ENCODE data around the gene SORCS2.
"Not testable (repeated sequence)": the region's sequence is repeated elsewhere in the genome, so short reads cannot be mapped to it uniquely, and the experiment has no call there.

Gene SORCS2

GRCh38 chr4:7569810-7570783 is 377.8 kb downstream of the SORCS2 start:
- DNase-seq (ENCODE audit: low spot score), result no peak
- no peak for FAIRE-seq

- DNase-seq (ENCODE audit: low spot score) (no peak), FAIRE-seq (no peak)
These were observed 378.7 kb downstream of the SORCS2 start for GRCh38 chr4:7571001-7571400.

GRCh38 chr4:7571701-7572100 is 379.4 kb downstream of the SORCS2 start:
- no peak for DNase-seq (ENCODE audit: low spot score)
- FAIRE-seq, result no peak

GRCh38 chr4:7572894-7573293 is 380.6 kb downstream of the SORCS2 start:
- DNase-seq (ENCODE audit: low spot score) (no peak), FAIRE-seq (no peak)

GRCh38 chr4:7573576-7574091 is 381.3 kb downstream of the SORCS2 start:
- FAIRE-seq (no peak), DNase-seq (ENCODE audit: low spot score) (no peak)

- no peak for FAIRE-seq
- no peak for DNase-seq (ENCODE audit: low spot score)
These were observed 382.1 kb downstream of the SORCS2 start for GRCh38 chr4:7574287-7575014.

- FAIRE-seq, result no peak
- DNase-seq (ENCODE audit: low spot score), result no peak
These were observed 383.1 kb downstream of the SORCS2 start for GRCh38 chr4:7575426-7575825.

- FAIRE-seq; DNase-seq (ENCODE audit: low spot score): not testable (repeated sequence)
These were observed 385.2 kb downstream of the SORCS2 start for GRCh38 chr4:7577361-7578039.

- FAIRE-seq (no peak), DNase-seq (ENCODE audit: low spot score) (peak; percentile 42)
These were observed 389.1 kb downstream of the SORCS2 start for GRCh38 chr4:7581477-7581876.

- FAIRE-seq (no peak), DNase-seq (ENCODE audit: low spot score) (no peak)
These were observed 390.2 kb downstream of the SORCS2 start for GRCh38 chr4:7582313-7583097.

- no peak for FAIRE-seq
- no peak for DNase-seq (ENCODE audit: low spot score)
These were observed 391.8 kb downstream of the SORCS2 start for GRCh38 chr4:7584098-7584497.

- FAIRE-seq (no peak), DNase-seq (ENCODE audit: low spot score) (no peak)
These were observed 392.3 kb downstream of the SORCS2 start for GRCh38 chr4:7584606-7585159.

GRCh38 chr4:7585768-7586167 is 393.4 kb downstream of the SORCS2 start:
- FAIRE-seq (no peak), DNase-seq (ENCODE audit: low spot score) (no peak)

- FAIRE-seq, result no peak
- no peak for DNase-seq (ENCODE audit: low spot score)
These were observed 395.4 kb downstream of the SORCS2 start for GRCh38 chr4:7587433-7588405.

- FAIRE-seq (no peak), DNase-seq (ENCODE audit: low spot score) (no peak)
These were observed 397.9 kb downstream of the SORCS2 start for GRCh38 chr4:7590189-7590588.

- FAIRE-seq (no peak), DNase-seq (ENCODE audit: low spot score) (no peak)
These were observed 398.6 kb downstream of the SORCS2 start for GRCh38 chr4:7590899-7591298.

GRCh38 chr4:7591409-7592053 is 399.2 kb downstream of the SORCS2 start:
- FAIRE-seq, result no peak

GRCh38 chr4:7593646-7594412 is 401.5 kb downstream of the SORCS2 start:
- DNase-seq (ENCODE audit: low spot score) (no peak), FAIRE-seq (no peak)

More at GRCh38 chr4:7591409-7592053, 399.2 kb downstream of the SORCS2 start:
- DNase-seq (ENCODE audit: low spot score), result no peak
